ENCODE data around the gene ABCA10.
"Not testable (repeated sequence)": the region's sequence is repeated elsewhere in the genome, so short reads cannot be mapped to it uniquely, and the experiment has no call there.

The ABCA10 gene

DNA sequence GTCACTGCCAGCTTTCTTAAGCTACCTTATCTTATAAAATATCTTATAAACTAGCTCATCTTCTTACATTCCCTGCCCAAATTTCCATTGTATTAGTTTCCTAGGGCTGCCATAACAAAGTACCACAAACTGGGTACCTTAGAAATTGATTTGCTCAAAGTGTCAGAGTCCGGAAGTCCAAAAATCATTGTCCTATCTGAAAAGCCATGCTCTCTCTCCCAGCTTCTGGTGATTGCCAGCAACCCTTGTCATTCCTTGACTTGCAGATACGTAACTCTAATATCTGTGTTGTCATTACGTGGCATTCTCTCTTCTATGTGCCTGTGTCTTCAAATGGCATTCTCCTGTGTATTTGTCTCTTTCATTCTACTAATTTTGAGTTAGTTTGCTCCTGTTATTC lies 2.3 kb upstream of the ABCA10 start:
- no peak for DNase-seq (ENCODE audit: low spot score)

GRCh38 chr17:69228018-69228417 lies 606 bp downstream of the ABCA10 start:
- DNase-seq (ENCODE audit: low spot score), result no peak

DNA sequence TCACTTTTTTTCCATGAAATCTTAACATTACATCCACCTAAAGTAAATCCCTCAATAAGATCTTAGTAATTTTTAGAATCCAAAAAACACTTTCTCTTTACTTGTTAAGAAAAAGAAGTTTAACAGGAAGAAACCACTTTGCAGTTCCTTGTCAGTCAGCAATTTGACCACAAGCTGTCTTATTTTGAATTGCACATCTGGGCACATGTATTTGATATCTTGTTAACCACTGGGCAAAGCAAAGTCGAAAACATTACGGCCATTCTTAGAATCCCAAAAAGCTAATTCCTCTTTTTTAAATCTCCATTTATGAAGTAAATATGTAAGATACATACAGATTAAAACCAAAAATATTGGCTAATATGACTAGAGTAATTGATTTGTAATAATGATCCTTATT lies 1.1 kb downstream of the ABCA10 start:
- no peak for DNase-seq (ENCODE audit: low spot score)

DNA sequence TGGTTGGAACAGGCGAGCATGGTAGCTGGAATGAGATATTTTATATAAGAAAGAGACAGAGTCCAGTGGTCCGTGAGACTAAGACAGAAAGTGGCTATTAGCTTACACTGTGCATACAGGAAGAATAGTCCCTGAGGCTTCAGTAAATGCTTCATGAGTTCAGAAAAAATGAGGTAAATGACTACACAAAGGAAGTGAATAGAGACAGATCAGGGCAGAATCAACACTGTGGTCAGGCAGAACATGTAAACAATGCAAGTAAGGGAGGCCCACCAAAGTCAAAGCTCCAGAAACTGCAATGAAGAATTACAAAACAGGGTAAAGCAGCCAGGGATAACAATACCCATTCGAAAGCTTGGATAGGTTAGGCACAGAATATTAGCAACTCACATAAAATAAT lies 4.8 kb downstream of the ABCA10 start:
- DNase-seq (ENCODE audit: low spot score), result no peak

- DNase-seq (ENCODE audit: low spot score), result no peak
These were observed 5.8 kb downstream of the ABCA10 start for GRCh38 chr17:69222707-69223258.

DNA sequence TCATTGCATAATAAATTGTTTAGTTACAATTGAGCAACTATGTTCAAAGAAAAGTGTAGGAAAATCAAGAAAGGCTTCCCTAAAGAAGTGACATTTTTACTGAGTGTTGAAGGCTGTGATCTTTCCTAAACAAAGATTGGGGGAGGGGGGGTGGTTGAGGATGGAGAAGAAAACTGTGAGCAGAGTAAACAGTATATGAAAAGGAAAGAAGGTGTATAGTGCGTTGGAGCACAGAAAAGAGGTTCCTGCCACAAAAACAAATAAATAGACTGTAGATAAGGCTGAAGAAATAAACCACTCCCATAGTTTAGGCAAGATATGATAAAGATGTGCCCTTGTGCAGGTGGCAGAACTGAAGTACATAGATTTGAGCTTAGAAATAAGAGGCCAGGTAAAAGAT lies 8.5 kb downstream of the ABCA10 start:
- no peak for DNase-seq (ENCODE audit: low spot score)

DNA sequence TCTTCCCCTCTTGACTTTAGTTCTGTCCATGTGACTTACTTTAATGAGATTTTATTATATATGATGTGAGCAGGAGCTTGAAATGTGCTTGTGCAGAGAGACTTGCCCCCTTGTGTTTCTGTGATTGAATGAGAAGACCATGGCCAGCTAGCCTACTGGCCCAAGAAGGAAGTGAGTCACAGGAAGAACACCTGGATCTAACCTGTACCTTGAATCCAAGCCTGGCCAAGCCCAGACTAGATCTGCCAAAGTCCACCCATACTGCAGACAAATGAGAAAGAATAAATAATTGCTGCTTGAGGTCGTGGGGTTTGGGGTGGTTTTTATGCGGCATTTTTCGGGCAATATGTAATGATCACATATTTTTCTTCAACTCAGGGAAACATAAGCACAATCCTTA lies 9.6 kb downstream of the ABCA10 start:
- no peak for DNase-seq (ENCODE audit: low spot score)

DNA sequence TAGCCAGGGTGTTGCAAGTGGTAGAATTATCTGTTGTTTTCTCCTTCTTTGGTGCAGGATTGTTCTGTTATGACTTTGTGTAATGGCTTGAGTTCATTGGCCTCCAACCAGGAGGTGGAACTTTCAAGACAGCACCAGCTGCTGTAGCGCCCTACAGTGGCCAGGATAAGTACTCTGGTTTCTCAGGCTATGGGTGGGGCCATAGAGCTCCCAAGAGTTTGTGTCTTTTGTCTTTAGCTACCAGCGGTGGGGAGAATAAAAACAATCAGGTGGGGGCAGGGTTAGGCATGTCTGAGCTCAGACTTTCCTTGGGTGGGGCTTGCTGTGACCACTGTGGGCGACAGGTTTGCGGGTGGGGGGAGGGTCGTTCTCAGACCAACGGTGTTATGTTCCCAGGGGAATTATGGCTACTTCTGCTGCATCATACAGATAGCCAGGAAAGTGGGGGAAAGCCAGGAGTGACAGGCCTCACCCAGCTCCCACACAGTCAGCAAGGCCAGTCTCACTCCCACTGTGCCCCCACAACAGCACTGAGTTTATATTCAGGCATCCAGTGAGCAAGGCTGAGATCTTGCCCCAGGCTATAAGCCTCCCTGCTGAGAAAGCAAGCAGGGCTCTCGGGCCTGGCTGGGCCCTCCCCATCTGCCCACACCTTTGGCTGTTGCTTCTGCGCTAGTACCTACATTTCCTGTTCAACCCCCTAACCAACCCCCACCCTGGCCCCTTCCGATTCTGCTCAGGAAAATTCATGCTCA lies 15.4 kb downstream of the ABCA10 start:
- DNase-seq (ENCODE audit: low spot score), result no peak

DNA sequence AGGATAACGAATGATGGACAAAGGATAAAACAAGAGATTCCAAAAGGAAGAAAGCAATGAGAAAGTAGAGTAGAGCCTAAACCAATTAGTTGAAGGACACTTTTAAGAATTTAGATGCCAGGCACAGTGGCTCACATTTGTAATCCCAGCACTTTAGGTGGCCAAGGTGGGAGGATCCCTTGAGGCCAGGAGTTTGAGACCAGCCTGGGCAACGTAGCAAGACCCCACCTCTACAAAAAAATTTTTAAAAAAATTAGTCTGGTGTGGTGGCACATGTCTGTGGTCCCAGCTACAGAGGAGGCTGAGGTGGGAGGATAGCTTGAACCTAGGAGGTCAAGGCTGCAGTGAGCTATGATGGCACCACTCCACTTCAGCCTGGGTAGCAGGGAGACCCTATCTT lies 20.0 kb downstream of the ABCA10 start:
- no peak for DNase-seq (ENCODE audit: low spot score)

GRCh38 chr17:69207151-69207550 lies 21.5 kb downstream of the ABCA10 start:
- no peak for DNase-seq (ENCODE audit: low spot score)

DNA sequence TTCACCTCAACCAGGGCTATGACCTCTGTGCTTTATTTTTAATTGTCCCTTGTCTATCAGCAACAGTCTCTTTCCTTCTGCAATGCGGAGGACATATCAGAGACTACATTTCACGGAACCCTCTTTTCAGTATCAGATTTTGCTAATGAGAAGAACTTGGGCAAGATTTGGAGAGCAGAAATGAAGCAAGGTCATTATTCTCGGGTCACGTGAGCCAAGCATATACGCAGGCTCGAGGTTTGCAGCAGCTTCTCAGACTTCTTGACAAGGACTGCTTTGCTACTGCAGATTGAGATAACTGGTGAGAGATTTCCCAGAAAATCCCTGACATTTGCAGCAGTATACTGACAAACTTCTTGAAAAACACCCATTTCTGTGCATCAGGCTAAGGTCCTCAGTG lies 30.4 kb downstream of the ABCA10 start:
- DNase-seq (ENCODE audit: low spot score), result no peak

- not testable (repeated sequence) for DNase-seq (ENCODE audit: low spot score)
These were observed 32.4 kb downstream of the ABCA10 start for GRCh38 chr17:69196105-69196653.

GRCh38 chr17:69192754-69193153 lies 35.9 kb downstream of the ABCA10 start:
- no peak for DNase-seq (ENCODE audit: low spot score)

DNA sequence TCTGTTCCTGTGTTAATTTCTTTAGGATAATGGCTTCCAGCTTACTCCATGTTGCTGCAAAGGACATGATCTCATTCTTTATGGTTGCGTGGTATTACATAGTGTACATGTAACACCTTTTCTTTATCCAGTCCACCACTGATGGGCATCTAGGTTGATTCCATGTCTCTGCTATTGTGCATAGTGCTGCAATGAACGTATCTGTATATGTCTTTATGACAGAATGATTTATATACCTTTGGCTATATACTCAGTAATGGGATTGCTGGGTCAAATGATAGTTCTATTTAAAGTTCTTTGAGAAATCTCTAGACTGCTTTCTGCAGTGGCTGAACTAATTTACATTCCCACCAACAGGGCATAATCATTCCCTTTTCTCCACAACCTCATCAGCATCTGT lies 39.8 kb downstream of the ABCA10 start:
- no peak for DNase-seq (ENCODE audit: low spot score)

DNA sequence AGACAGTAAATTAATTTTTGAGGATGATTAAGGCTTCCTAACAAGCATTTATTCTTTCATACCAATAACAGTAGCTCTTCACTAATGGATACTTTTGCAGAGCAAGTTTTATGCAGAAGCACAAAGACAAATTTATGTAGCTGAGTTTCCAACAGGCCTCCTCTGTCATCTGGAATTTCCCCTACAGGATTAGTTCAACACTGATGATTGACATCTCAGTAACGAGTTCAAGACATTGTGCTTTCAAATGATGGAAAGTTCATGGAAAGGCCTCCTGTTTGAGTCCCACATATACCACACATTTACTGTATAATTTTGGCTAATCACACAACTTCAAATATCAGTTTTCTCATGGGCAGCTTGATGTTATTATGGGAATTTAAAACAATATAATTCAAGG lies 40.6 kb downstream of the ABCA10 start:
- no peak for DNase-seq (ENCODE audit: low spot score)

DNA sequence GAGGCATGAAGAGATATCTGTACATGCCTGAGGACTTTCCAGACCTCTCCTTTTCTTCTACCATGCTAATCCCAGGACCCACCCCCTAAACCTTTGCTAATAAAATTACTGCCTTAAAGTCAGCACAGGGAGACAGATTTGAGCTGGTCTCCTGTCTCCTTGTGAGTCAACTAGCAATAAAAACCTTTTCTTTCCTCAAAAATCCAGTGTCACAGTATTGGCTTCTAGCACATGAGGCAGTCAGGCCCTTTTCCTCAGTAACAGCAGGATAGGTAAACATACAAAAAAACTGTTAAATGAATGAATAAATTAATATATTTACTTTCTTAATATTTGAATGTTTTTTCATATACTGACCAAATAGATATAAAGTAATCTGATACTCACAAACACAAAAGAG lies 41.3 kb downstream of the ABCA10 start:
- DNase-seq (ENCODE audit: low spot score), result no peak

DNA sequence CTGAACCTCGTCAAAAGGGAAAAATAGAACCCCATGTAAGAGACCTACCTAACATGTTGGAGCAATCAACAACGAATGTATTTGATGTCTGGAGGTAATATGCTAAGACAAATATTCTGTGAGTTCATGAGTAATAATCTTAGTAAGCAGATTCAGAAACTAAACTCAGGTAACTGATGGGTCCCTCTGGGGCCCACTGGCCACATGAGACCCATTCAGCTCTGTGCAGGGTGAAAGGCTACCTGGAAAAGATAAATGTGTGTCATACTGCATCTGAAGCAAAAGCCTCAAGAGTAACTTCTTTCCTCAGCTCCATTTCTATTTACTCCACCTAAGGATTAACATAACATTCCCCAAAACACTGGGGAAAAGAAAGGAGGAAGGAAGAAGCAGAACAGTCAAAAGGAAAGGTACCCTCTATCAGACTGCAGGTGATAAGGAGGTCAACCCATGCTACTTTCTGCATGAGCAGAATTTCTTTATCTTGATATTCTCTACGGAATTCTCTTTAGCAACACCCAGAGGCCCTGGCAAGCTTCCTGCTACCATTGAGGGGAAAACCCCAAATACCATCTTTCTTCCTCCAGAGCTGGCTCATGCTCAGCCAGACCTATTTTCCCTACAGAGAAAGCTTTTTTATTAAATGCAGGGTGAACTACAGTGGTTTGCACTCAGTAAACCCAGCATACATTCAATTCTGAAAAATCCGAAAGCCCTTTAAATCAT lies 49.2 kb downstream of the ABCA10 start:
- DNase-seq (ENCODE audit: low spot score), result no peak

DNA sequence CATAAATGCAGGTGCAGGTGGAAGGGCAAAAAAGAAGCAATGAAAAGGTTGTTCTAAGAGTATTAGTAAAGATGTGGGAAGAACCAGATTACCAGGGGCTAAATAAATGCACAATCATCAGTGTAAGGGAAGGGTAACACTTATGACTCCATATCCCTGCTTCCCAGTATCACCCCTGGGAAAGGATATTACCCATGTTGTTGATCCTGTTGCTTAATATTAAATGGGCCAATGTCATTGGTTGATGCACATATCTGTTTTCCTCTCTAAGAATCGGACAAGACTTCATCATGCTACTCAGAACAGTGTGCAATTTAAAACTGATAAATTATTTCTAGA lies 52.2 kb downstream of the ABCA10 start:
- no peak for DNase-seq (ENCODE audit: low spot score)

DNA sequence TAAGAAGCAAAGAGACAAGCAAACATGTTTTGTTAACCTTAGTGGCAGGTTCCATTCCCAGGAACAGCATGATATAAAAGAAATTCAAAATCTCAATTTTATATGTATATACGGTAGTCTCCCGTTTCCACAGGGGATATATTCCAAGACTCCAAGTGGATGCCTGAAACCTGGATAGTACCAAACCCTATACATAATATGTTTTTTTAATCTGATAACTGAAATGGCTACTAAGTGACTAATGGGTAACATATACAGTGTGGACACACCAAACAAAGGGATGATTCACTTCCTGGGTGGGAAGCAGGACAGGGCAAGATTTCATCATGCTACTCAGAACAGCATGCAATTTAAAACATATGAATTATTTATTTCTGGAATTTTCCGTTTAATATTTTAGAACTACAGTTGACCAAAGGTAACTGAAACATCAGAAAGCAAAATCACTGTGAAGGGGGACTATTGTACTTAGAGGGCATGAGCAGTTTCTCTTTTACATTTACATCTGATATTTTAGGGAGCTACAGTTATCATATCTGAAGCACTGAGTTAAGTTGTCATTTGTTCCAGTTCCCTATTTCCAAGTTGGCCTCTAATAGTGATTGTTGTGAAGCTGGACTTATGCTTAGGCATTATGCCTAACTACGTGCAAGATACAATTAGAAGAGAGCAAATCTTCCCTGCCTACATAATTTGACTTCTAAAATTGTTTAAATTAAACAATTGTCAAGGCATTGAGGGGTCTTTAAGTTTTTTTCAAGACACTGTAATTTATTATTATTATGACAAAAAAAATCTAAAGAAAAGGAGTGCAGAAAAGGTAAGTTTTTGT lies 52.8 kb downstream of the ABCA10 start:
- DNase-seq (ENCODE audit: low spot score), result peak; percentile 12

DNA sequence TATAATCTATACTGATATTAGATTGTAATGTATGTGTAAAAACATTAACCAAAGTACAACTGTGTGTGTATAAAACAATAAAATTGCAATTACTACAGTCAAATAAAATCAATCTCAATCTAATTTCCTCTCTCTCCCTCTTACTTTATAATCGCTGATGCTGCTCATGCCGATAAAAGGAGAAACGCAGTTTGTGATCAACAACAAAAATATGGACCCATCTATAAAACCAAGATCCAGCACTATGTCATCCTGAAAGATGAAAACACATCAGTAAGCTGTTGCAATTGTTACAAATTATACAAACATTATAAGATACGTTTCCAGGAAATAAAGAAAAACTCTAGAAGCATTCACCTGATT lies 53.4 kb downstream of the ABCA10 start:
- DNase-seq (ENCODE audit: low spot score), result no peak

DNA sequence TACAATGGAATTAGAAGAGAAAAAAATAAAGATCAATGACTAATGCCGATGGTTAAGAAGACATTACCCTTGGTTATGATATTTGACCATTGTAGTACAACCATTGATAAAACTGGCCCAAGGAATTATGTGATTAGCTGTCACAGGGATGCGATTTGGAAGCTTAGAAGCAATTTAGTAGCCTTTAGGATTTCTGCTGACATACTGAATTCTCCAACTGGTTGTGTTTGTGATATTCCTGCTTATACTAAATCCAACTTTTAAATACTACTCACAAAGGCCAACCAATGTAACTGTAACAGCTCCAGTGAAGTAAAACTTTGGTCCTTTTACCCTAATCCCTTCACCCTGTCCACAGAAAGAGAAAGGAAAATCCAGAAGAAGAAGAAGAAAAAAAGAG lies 55.5 kb downstream of the ABCA10 start:
- DNase-seq (ENCODE audit: low spot score), result no peak

DNA sequence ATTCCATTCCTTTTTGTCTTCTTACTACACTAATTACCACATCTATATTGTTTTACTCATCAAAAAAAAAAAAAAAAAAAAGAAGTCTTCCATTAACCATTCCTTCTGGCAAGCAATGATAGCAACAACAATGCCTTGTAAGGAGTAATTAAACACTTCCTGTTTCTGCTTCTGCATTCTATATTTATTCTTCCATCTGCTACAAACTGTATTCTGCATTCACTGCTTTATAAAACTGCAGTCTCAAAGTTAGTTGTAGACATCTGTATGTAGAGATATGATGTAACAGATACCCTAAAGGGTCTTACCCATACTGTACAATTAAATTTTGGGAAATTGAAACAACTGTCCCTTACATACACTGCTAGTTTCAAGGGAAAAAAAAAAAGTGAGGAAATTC lies 58.2 kb downstream of the ABCA10 start:
- DNase-seq (ENCODE audit: low spot score), result no peak

DNA sequence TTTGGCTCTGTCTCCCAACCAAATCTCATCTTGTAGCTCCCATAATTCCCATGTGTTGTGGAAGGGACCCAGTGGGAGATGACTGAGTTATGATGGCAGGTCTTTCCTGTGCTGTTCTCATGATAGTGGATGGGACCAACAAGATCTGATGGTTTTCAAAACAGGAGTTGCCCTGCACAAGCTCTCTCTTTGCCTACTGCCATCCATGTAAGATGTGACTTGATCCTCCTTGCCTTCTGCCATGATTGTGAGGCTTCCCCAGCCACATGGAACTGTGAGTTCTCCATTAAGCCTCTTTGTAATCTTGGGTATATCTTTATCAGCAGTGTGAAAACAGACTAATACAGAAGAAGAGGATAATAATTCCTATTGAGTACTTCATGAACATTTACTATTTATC lies 60.0 kb downstream of the ABCA10 start:
- not testable (repeated sequence) for DNase-seq (ENCODE audit: low spot score)
